ENCODE data around the gene TRH. TPM values are rescaled to one million over a fixed set of nuclear protein-coding genes. Genes with fewer than 3 reads are reported as not detected.

TRH gene
- total and polyA plus RNA-seq, 2 of the 4 experiments (the other 2 are of a cell fraction) = not detected

DNA sequence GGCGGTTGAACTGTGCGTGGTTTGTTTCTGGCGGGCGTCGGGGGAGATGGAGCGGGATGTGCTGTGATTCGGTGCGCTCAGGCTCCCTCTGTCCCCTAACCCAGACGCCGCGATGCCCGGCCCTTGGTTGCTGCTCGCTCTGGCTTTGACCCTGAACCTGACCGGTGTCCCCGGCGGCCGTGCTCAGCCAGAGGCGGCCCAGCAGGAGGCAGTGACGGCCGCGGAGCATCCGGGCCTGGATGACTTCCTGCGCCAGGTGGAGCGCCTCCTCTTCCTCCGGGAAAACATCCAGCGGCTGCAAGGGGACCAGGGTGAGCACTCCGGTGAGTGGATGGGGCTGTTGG lies 1.2 kb downstream of the TRH start (continued):
- TF ChIP-seq, protein P1, sequence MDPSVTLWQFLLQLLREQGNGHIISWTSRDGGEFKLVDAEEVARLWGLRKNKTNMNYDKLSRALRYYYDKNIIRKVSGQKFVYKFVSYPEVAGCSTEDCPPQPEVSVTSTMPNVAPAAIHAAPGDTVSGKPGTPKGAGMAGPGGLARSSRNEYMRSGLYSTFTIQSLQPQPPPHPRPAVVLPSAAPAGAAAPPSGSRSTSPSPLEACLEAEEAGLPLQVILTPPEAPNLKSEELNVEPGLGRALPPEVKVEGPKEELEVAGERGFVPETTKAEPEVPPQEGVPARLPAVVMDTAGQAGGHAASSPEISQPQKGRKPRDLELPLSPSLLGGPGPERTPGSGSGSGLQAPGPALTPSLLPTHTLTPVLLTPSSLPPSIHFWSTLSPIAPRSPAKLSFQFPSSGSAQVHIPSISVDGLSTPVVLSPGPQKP (IDR thresholded peaks at IDR 0.05; ENCODE audit: borderline replicate concordance, low read depth, low read length) = no peak
- no peak for TF ChIP-seq MAFK (IDR thresholded peaks at IDR 0.05; ENCODE audit: low read depth, low read length)
- TF ChIP-seq POLR2A (IDR thresholded peaks at IDR 0.05; ENCODE audit: low read depth, low read length) = no peak
- no peak for TF ChIP-seq CHD1 (IDR thresholded peaks at IDR 0.05; ENCODE audit: low read depth, low read length)

DNA sequence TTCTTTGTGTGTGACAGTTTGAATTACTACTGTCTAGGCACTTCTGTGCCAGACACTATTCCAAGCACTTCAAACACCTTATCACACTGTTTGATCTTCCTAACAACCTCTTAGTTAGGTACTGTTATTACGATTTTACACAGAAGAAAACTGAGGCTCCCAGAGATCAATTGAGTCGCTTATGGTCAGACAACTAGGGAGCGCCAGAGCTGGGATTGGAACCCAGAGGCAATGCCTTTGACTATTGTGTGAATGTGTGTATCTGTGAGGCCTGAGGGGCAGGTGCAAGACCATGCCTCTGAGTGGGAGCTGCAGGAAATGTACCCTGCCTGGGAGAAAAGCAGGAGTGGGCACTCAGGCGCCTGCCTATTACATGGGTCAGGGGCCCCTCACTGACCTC lies 1.8 kb downstream of the TRH start:
- peaks cover 3% of the 10 kb centered on the region for H3K9me3 ChIP-seq (ENCODE audit: control insufficient read depth, insufficient read depth, low read length)
- no peak overlapping the region for H4K5ac ChIP-seq (ENCODE audit: low read depth, low read length)
- no peaks in the 10 kb centered on the region for H4K20me1 ChIP-seq (ENCODE audit: insufficient read depth, low read length)
- H2BK20ac ChIP-seq (ENCODE audit: low read depth, low read length) = no peak overlapping the region
- TF ChIP-seq SMC3 (IDR thresholded peaks at IDR 0.05; ENCODE audit: low read depth, low read length) = no peak
- no peak for TF ChIP-seq MAFK (IDR thresholded peaks at IDR 0.05; ENCODE audit: low read depth, low read length)
- no peak for TF ChIP-seq RFX5 (IDR thresholded peaks at IDR 0.05; ENCODE audit: low read depth, low read length)
- TF ChIP-seq NFE2L2 (IDR thresholded peaks at IDR 0.05; ENCODE audit: low read depth, low read length) = no peak
- TF ChIP-seq, protein P2, sequence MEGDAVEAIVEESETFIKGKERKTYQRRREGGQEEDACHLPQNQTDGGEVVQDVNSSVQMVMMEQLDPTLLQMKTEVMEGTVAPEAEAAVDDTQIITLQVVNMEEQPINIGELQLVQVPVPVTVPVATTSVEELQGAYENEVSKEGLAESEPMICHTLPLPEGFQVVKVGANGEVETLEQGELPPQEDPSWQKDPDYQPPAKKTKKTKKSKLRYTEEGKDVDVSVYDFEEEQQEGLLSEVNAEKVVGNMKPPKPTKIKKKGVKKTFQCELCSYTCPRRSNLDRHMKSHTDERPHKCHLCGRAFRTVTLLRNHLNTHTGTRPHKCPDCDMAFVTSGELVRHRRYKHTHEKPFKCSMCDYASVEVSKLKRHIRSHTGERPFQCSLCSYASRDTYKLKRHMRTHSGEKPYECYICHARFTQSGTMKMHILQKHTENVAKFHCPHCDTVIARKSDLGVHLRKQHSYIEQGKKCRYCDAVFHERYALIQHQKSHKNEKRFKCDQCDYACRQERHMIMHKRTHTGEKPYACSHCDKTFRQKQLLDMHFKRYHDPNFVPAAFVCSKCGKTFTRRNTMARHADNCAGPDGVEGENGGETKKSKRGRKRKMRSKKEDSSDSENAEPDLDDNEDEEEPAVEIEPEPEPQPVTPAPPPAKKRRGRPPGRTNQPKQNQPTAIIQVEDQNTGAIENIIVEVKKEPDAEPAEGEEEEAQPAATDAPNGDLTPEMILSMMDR (conservative IDR thresholded peaks at IDR 0.05; ENCODE audit: low read depth, low read length) = no peak
- no peak for TF ChIP-seq POLR2A (IDR thresholded peaks at IDR 0.05; ENCODE audit: low read depth, low read length)
- TF ChIP-seq RAD21 (IDR thresholded peaks at IDR 0.05; ENCODE audit: low read length) = no peak
- TF ChIP-seq, protein P1 (IDR thresholded peaks at IDR 0.05; ENCODE audit: borderline replicate concordance, low read depth, low read length) = no peak
- TF ChIP-seq MAZ (IDR thresholded peaks at IDR 0.05; ENCODE audit: borderline replicate concordance, low read depth, low read length) = no peak
- TF ChIP-seq MXI1 (IDR thresholded peaks at IDR 0.05; ENCODE audit: borderline replicate concordance, low read depth, low read length) = no peak
- TF ChIP-seq BHLHE40 (IDR thresholded peaks at IDR 0.05; ENCODE audit: low read depth, low read length) = no peak
- TF ChIP-seq RCOR1 (IDR thresholded peaks at IDR 0.05; ENCODE audit: insufficient replicate concordance, low read length) = no peak
- no peak overlapping the region for H2AK9ac ChIP-seq (replicated peaks; ENCODE audit: low read depth, low read length, poor library complexity)
- H3K23ac ChIP-seq (ENCODE audit: low read depth, low read length) = no peak overlapping the region
- no peak overlapping the region for H4K91ac ChIP-seq (ENCODE audit: insufficient read depth, low read depth, low read length)
- no peaks in the 10 kb centered on the region for H3K36me3 ChIP-seq (ENCODE audit: control insufficient read depth, insufficient read depth, low read length)
- in situ Hi-C loops (cut with MboI; ENCODE audit: low sequenced_read_pairs) (no loop called here), dilution Hi-C loops (cut with HindIII; ENCODE audit: low sequenced_read_pairs, unreplicated experiment) (no loop called here), intact Hi-C loops (cut with micrococcal nuclease) (no loop called here)
- ChIA-PET CTCF (no interaction called here), POLR2A (ENCODE audit: unreplicated experiment) (no interaction called here)
- H3K4ac ChIP-seq (ENCODE audit: low read depth, low read length) = no peak overlapping the region
- DNase-seq (no peak), ATAC-seq (ENCODE audit: low read depth) (no peak)
- no peak overlapping the region for H2BK120ac ChIP-seq (ENCODE audit: low read depth, low read length)
- no peak overlapping the region for H3K4me3 ChIP-seq (ENCODE audit: insufficient read depth, low read depth, low read length)
- no peak overlapping the region for H3K9ac ChIP-seq (ENCODE audit: low read depth, low read length)
- H3K4me1 ChIP-seq (ENCODE audit: control insufficient read depth, insufficient read depth, low read length) = no peaks in the 10 kb centered on the region; the same call in 1 of the 2 replicates
- no peak overlapping the region for H3K18ac ChIP-seq (ENCODE audit: low read depth, low read length)
- H3K56ac ChIP-seq (ENCODE audit: extremely low read depth, insufficient read depth, low read length) = no peak overlapping the region
- WGBS, 2 experiments (ENCODE audit: extremely low coverage in 2 of 2, insufficient read length in 1 of 2) = 60% methylated on average over 1 of the region's 4 CpGs; no CpG with 5 or more reads in 1 of the 2 experiments
- H3K14ac ChIP-seq (replicated peaks; ENCODE audit: low read depth, low read length) = no peak overlapping the region
- no peak overlapping the region for H3K27ac ChIP-seq (ENCODE audit: insufficient read depth, low read length)
- H2BK5ac ChIP-seq (ENCODE audit: low read depth, low read length, poor library complexity, severe bottlenecking) = no peak overlapping the region
- H3K27me3 ChIP-seq (ENCODE audit: control insufficient read depth, insufficient read depth, low read length) = peaks cover 92% of the 10 kb centered on the region
- no TSS peak for BruUV-seq (replicated peaks)
- no peaks in the 10 kb centered on the region for H3K9me1 ChIP-seq (ENCODE audit: insufficient read depth, low read length)
- no peak overlapping the region for H2AFZ ChIP-seq (replicated peaks; ENCODE audit: low read length, poor library complexity)
- no peak overlapping the region for H2BK15ac ChIP-seq (ENCODE audit: low read depth, low read length)
- H4K8ac ChIP-seq (ENCODE audit: low read depth in 2 of 2, low read length in 2 of 2) = no peak overlapping the region
- no peak overlapping the region for H3K4me2 ChIP-seq (ENCODE audit: low read depth, low read length)
- H2AK5ac ChIP-seq (ENCODE audit: low read depth, low read length) = no peak overlapping the region
- no peaks in the 10 kb centered on the region for H3K79me1 ChIP-seq (ENCODE audit: low read depth in 1 of 2, low read length in 2 of 2)
